ENCODE data around the gene NDRG4. TPM values are rescaled to one million over a fixed set of nuclear protein-coding genes. Genes with fewer than 3 reads are reported as not detected.

Gene NDRG4
- total and polyA plus RNA-seq, 2 experiments from 2014 or later = 16.3 to 32.1 TPM

- H3K4me1 ChIP-seq (ENCODE audit: insufficient read depth) = peaks cover under 1% of the 10 kb centered on the region; the same call in 1 of the 2 replicates
- Mint-ChIP-seq H3K27me3 (ENCODE audit: insufficient read depth, low read depth, poor library complexity) (peaks cover 31% of the 10 kb centered on the region), H3K9me3 (no peaks in the 10 kb centered on the region; the same call in 2 of the 3 replicates), H3K27ac (peak overlapping the region; percentile 10; the same call in 1 of the 2 replicates), H3K36me3 (ENCODE audit: low read depth) (no peaks in the 10 kb centered on the region), H3K4me3 (no peak overlapping the region), H3K4me1 (peaks cover 31% of the 10 kb centered on the region)
- H2AFZ ChIP-seq = no peak overlapping the region
- DNase-seq (ENCODE audit: low spot score) (peak; percentile 99), ATAC-seq (peak; percentile 67)
- no peaks in the 10 kb centered on the region for H3F3A ChIP-seq (replicated peaks; ENCODE audit: low read depth)
- peak; percentile 64 to 66 for TF ChIP-seq CTCF (conservative IDR thresholded peaks at IDR 0.05; ENCODE audit: low read depth in 2 of 2)
- TF ChIP-seq EZH2 (IDR thresholded peaks at IDR 0.05; ENCODE audit: low read depth, unreplicated experiment) = no peak
- no peak for TF ChIP-seq EZH2phosphoT487 (IDR thresholded peaks at IDR 0.05; ENCODE audit: unreplicated experiment)
- TF ChIP-seq CREB1 (CRISPR knock-in tag; IDR thresholded peaks at IDR 0.05; ENCODE audit: low read depth) = peak; percentile 66
- H3K36me3 ChIP-seq (ENCODE audit: insufficient read depth) = no peaks in the 10 kb centered on the region
- no peaks in the 10 kb centered on the region; the same call in 1 of the 2 replicates for H4K20me1 ChIP-seq (replicated peaks; ENCODE audit: insufficient read depth)
- H3K27ac ChIP-seq (ENCODE audit: low read depth) = no peak overlapping the region
- H3K79me2 ChIP-seq (replicated peaks; ENCODE audit: insufficient read depth) = no peaks in the 10 kb centered on the region
- peak overlapping the region; percentile 53 for H3K4me2 ChIP-seq
- H3K9me2 ChIP-seq (ENCODE audit: insufficient read depth) = no peaks in the 10 kb centered on the region
- no peaks in the 10 kb centered on the region for H3K27me3 ChIP-seq (ENCODE audit: insufficient read depth)
- no peak overlapping the region for H3K4me3 ChIP-seq
Measured at GRCh38 chr16:58494981-58495520, 4.9 kb upstream of the NDRG4 start.

GRCh38 chr16:58495521-58496331 lies 4.2 kb upstream of the NDRG4 start:
- Histone ChIP-seq H3K27ac (ENCODE audit: low read depth) (no peak overlapping the region), H2AFZ (no peak overlapping the region; the same call in 1 of the 2 replicates), H3K36me3 (ENCODE audit: insufficient read depth) (no peaks in the 10 kb centered on the region), H3K27me3 (ENCODE audit: insufficient read depth) (no peaks in the 10 kb centered on the region), H3F3A (replicated peaks; ENCODE audit: low read depth) (no peaks in the 10 kb centered on the region), H3K79me2 (replicated peaks; ENCODE audit: insufficient read depth) (no peaks in the 10 kb centered on the region), H3K4me2 (peak overlapping the region; percentile 53), H3K4me1 (ENCODE audit: insufficient read depth) (peaks cover 4% of the 10 kb centered on the region; the same call in 1 of the 2 replicates), H3K4me3 (no peak overlapping the region), H4K20me1 (replicated peaks; ENCODE audit: insufficient read depth) (no peaks in the 10 kb centered on the region; the same call in 1 of the 2 replicates), H3K9me2 (ENCODE audit: insufficient read depth) (no peaks in the 10 kb centered on the region)
- ATAC-seq (peak; percentile 3), DNase-seq (ENCODE audit: low spot score) (no peak)
- Mint-ChIP-seq H3K4me3 (0 out of 3 replicates have a peak overlapping the region, but pooled peaks have one; percentile 24), H3K27me3 (ENCODE audit: insufficient read depth, low read depth, poor library complexity) (peaks cover 36% of the 10 kb centered on the region), H3K27ac (peak overlapping the region; percentile 10; the same call in 1 of the 2 replicates), H3K36me3 (ENCODE audit: low read depth) (no peaks in the 10 kb centered on the region), H3K9me3 (no peaks in the 10 kb centered on the region; the same call in 2 of the 3 replicates), H3K4me1 (peaks cover 36% of the 10 kb centered on the region)
- TF ChIP-seq ZNF462 (CRISPR knock-in tag; IDR thresholded peaks at IDR 0.05) (no peak), EZH2phosphoT487 (IDR thresholded peaks at IDR 0.05; ENCODE audit: unreplicated experiment) (no peak), ZNF114 (CRISPR knock-in tag; IDR thresholded peaks at IDR 0.05) (no peak), NANOG (IDR thresholded peaks at IDR 0.05; ENCODE audit: borderline replicate concordance) (no peak), CREB1 (CRISPR knock-in tag; IDR thresholded peaks at IDR 0.05; ENCODE audit: low read depth) (no peak), JUNB (IDR thresholded peaks at IDR 0.05; ENCODE audit: unreplicated experiment) (no peak), CTCF (conservative IDR thresholded peaks at IDR 0.05; ENCODE audit: low read depth in 2 of 2) (no peak)
